ENCODE data around the gene PDK2. TPM values are rescaled to one million over a fixed set of nuclear protein-coding genes. Genes with fewer than 3 reads are reported as not detected.
A peak's percentile ranks its signal among the peaks of the same experiment; 100 is the strongest.

The PDK2 gene
- total RNA-seq, 1 donor from 2014 or later: 250 TPM

DNA sequence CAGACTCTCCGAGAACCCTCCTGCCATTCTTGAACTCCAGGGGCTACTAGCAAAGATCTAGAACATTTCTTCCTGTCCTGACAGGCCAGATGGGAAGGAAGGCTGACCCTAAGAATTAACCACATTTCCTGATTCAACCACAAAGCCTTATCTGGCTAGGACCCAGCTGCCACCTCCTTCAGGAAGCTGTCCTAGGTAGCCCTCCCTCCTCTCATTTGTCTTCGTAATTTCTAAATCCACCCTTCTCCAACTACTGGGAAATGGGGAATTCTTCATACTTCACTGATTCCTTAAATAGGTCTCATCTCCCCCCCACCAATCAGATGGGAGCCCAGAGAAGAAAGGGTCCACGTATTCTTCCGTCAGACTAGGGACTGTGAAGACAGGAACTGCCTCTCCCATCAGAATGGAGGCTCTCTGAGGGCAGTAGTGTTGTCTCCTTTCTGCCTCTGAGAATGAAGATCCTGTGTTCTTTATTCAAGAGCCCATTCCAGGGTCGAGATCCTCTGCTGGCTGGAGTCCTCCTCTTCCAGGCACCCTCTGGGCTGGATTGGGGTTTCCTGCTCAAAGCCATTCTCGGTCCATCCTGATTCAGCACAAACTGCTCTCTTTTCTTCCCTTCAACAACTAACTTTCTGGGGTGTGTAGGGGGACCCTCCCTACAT, 32.7 kb downstream of the PDK2 start:
- intact Hi-C loops (cut with DNase I): no loop called here
- no peak for DNase-seq
- no peak for ATAC-seq (ENCODE audit: poor library complexity)

- ATAC-seq (ENCODE audit: poor library complexity): no peak
Observed at GRCh38 chr17:50128441-50129352, 33.5 kb downstream of the PDK2 start.

GRCh38 chr17:50129353-50129727, 34.2 kb downstream of the PDK2 start:
- DNase-seq (no peak), ATAC-seq (ENCODE audit: poor library complexity) (no peak)
- intact Hi-C loops (cut with DNase I): no loop called here

More at GRCh38 chr17:50128441-50129352, 33.5 kb downstream of the PDK2 start:
- DNase-seq: no peak
- intact Hi-C loops (cut with DNase I): no loop called here

GRCh38 chr17:50129728-50130558, 34.8 kb downstream of the PDK2 start, which contains the start of gene SAMD14:
Gene SAMD14 (minus strand): TSS chr17:50130160. CDS start chr17:50124959, 5,201 bp downstream.
- ATAC-seq (ENCODE audit: poor library complexity) (peak; percentile 41), DNase-seq (no peak)
- intact Hi-C loops (cut with DNase I): no loop called here

DNA sequence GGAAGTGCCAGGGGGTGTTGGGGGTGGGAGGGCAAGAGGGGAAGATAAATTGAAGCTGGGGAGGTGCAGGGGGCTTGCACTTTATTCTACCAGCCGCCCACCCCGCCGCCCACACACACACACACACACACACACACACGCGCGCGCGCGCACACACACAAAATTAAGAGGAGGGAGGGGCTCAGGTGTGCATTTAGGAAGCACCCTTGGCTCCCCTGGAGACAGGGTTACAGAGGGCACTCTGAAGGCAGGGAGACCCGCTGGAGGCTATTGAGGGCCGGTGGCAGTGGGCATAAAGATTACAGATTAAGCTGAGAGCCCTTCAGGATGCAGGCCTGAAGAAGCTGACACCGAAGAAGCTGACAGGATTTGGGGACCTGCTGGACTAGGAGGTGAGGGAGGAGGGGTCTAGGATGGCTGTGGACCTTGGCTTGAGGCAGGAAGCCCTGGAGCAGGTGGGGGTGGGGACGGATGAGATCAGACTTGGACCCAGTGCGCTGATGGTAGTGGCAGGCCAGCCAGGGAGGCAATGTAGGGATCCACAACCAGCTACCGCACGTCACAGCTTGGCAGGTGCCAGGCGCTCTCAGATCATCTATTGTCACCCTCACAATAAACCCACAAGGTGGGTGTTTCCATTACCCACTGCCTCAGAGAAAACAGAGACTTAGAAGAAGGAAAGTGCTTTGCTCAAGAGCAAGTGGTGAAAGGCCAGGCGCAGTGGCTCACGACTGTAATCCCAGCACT, 35.6 kb downstream of the PDK2 start:
- intact Hi-C loops (cut with DNase I): no loop called here
- DNase-seq (no peak), ATAC-seq (ENCODE audit: poor library complexity) (no peak)

GRCh38 chr17:50132104-50132794, 37.1 kb downstream of the PDK2 start:
- DNase-seq (no peak), ATAC-seq (ENCODE audit: poor library complexity) (no peak)
- intact Hi-C loops (cut with DNase I): no loop called here

DNA sequence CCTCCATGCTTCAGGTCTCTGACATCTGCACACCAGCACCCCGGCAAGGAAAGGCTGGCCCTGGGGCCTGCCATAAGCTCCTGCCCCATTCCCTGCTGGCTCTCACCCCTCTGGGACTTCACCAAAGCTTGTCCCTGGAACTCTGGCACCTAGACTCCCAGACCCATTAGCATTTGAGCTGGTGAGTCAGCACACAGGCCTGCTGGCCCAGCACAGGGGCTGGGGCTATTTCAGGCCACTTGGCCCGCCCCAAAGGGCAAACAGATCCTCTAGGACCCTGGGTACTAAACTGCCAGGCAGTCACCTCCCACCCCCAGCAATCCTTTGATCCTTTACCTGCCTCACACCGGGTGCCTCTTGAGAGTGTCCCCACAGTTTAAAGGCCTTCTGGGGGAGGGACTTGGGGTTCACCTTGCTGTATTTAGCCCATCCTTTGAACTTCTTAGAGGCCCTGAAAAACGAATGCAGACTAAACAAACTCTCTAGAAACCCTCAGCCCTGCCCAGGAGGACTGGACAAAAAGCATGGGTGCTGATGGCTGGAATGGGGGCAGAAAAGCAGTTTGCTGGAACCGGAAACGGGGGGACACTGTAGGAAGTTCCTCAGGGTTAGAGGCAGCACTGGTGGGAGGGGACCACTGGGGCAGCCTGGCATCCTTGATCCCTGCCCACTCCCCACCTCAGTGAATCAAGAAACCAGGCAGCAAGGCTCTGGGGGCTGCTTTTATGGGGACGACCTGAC, 38.0 kb downstream of the PDK2 start:
- intact Hi-C loops (cut with DNase I): no loop called here
- ATAC-seq (ENCODE audit: poor library complexity) (peak; percentile 73), DNase-seq (no peak)

GRCh38 chr17:50133769-50134099, 38.6 kb downstream of the PDK2 start:
- no peak for DNase-seq
- intact Hi-C loops (cut with DNase I): no loop called here
- ATAC-seq (ENCODE audit: poor library complexity): peak; percentile 13

GRCh38 chr17:50134206-50135110, 39.3 kb downstream of the PDK2 start:
- ATAC-seq (ENCODE audit: poor library complexity) (no peak), DNase-seq (no peak)
- intact Hi-C loops (cut with DNase I): no loop called here

- intact Hi-C loops (cut with DNase I): no loop called here
- no peak for ATAC-seq (ENCODE audit: poor library complexity)
- no peak for DNase-seq
Observed at GRCh38 chr17:50135316-50136095, 40.4 kb downstream of the PDK2 start.

GRCh38 chr17:50136096-50136687, 41.0 kb downstream of the PDK2 start:
- intact Hi-C loops (cut with DNase I): no loop called here
- ATAC-seq (ENCODE audit: poor library complexity): no peak

DNA sequence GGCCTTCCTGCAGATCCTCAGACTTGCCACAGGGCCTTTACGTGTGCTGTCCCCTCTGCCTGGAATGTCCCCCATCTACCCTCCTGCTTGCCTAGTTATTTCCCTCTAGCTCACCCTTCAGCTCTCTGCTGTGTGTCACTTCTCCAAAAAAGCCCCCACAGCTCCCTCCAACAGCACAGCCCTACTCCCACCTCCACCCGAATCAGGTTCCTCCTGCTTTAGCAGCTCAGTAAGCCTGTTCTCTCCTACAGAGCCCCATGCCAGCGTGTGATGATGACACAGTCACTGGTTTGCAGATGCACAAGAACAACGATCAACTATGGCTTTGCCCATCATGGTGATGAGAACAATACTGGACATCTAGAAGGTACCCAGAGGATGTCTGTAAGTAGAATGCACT, 41.9 kb downstream of the PDK2 start:
- intact Hi-C loops (cut with DNase I): no loop called here
- no peak for DNase-seq
- no peak for ATAC-seq (ENCODE audit: poor library complexity)

More at GRCh38 chr17:50136096-50136687, 41.0 kb downstream of the PDK2 start:
- DNase-seq: no peak

DNA sequence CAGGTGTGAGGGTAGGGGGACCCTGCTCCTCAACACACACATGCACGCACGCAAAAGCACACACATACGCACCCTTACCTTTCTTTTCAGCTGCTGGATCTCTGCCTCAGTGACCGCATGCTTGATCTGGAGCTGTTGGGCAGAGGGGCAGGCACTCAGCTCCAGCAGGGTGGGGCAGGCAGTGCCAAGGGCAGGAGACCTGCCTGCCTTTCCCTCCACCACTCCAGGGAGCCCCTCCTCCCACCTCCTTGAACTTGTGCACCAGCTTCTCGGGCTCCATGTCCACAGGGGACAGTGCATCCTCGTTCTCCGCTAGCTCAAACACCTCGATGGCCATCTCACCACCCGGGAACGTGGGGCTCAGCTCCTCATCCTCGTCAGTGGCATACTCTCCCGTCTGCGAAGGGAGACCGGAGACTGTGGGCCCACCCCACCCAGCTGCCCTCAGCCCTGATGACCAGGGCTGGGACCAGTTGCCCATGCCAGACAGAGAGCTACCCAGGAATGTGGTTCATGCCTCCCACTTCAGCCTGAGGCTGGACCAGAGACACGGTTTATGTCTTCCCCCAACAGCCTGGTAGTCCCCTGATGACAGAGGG, 44.1 kb downstream of the PDK2 start:
- DNase-seq: no peak
- intact Hi-C loops (cut with DNase I): no loop called here
- no peak for ATAC-seq (ENCODE audit: poor library complexity)

GRCh38 chr17:50139950-50140885, 45.1 kb downstream of the PDK2 start:
- DNase-seq (peak; percentile 88), ATAC-seq (ENCODE audit: poor library complexity) (peak; percentile 81)
- intact Hi-C loops (cut with DNase I): no loop called here
